HFF-Myc (cell line): Measurements from ENCODE around the gene CAPN15.

Experiments used
- DNase-seq: peaks from one replicate; pipeline ENCODE4 v3.0.0-alpha.2; 2011; ENCODE audit warnings: low read depth; ENCODE audit errors: extremely low read depth
- H3K4me3 ChIP-seq: replicated peaks from 2 replicates; pipeline ENCODE4 v1.5.1; 2011; ENCODE audit warnings: low read depth, mild to moderate bottlenecking, control low read depth, low read length
- TF ChIP-seq, protein P1 (sequence below): IDR thresholded peaks from 2 replicates; pipeline ENCODE4 v1.5.1; 2012; ENCODE audit warnings: mild to moderate bottlenecking, low read depth, low read length, control low read depth; ENCODE audit errors: missing control alignments

The CAPN15 gene

DNA sequence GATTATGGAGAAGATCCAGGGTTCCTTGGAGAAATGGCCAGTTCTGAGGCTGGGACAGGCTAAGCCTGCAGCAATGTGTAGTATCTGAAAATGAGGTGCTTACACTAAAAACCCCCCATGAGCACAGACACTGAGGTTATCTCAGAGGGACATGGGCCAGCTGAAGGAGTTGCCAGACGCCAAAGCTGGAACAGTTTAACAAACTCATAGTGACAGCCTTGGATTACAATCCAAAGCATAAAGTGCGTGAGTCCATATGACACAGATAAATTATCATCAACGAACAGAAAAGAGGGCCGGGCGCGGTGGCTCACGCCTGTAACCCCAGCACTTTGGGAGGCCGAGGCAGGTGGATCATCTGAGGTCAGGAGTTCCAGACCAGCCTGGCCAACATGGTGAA is 11.2 kb upstream of the CAPN15 start:
- TF ChIP-seq, protein P1, sequence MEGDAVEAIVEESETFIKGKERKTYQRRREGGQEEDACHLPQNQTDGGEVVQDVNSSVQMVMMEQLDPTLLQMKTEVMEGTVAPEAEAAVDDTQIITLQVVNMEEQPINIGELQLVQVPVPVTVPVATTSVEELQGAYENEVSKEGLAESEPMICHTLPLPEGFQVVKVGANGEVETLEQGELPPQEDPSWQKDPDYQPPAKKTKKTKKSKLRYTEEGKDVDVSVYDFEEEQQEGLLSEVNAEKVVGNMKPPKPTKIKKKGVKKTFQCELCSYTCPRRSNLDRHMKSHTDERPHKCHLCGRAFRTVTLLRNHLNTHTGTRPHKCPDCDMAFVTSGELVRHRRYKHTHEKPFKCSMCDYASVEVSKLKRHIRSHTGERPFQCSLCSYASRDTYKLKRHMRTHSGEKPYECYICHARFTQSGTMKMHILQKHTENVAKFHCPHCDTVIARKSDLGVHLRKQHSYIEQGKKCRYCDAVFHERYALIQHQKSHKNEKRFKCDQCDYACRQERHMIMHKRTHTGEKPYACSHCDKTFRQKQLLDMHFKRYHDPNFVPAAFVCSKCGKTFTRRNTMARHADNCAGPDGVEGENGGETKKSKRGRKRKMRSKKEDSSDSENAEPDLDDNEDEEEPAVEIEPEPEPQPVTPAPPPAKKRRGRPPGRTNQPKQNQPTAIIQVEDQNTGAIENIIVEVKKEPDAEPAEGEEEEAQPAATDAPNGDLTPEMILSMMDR = no peak
- DNase-seq = no peak
- no peak overlapping the region for H3K4me3 ChIP-seq

DNA sequence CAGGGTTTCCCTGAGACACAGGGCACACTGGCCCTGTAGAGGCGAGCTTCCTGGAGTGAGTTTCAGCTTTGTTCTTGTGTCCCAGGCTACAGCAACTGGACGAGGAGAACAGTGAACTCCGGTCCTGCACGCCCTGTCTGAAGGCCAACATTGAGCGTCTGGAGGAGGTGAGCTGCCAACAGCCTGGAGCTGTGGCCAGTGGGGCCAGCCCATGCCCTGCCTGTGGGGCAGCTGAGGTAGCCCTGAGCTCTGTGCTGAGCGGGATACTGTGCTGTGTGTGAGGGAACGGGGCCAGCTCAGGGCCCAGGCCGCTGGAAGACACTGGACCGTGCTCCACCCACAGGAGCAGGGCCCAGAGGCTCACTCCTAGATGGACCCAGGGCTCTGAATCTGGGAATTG is 8.7 kb upstream of the CAPN15 start:
- TF ChIP-seq, protein P1 = no peak
- DNase-seq = no peak
- H3K4me3 ChIP-seq = no peak overlapping the region

DNA sequence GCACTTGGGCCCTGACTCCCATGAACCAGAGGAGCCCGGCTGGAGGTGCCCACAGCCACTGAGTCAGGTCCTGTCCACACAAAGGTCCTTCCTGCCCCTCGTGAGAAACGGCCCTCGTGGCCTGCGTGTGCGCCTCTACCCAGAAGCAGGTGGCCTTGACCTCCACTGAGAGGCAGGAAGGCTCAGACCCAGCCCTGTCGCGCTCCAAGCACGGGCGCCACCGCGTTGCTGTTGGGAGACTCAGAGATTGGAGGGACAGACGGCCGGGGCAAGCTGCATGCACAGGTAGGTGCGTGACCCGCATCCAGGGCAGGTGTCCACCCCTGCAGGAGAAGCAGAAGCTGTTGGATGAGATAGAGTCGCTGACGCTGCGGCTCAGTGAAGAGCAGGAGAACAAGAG is 8.1 kb upstream of the CAPN15 start:
- DNase-seq = no peak
- no peak overlapping the region for H3K4me3 ChIP-seq
- TF ChIP-seq, protein P1 = no peak

DNA sequence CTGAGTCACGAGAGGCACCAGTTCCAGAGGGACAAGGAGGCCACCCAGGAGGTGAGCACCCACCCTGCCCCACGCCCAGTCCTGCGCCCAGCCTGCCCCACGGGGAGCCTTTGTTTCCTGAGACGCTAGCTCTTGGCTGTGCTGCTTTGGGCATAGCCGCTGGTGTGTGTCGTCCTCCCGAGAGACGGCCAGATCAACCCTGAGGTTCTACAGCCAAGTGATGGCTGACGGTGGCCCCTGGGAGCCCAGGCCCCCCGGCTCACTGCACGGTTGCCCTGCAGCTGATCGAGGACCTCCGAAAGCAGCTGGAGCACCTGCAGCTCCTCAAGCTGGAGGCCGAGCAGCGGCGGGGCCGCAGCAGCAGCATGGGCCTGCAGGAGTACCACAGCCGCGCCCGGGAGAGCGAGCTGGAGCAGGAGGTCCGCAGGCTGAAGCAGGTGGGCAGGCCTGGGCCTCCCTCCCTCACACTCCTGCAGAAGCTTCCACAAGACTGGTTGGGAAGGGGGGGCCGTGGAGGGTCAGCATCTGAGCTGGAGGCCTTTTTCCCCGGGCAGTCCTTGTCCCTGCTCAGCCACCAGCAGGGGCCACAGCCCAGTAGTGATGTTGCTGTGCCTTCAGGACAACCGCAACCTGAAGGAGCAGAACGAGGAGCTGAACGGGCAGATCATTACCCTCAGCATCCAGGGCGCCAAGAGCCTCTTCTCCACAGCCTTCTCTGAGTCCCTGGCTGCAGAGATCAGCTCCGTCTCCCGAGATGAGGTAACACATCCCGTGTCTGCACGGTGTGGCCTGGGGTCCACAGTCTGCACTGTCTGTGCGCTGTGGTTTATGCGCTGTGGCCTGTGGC is 7.4 kb upstream of the CAPN15 start:
- no peak overlapping the region for H3K4me3 ChIP-seq
- DNase-seq = no peak
- TF ChIP-seq, protein P1 = no peak

DNA sequence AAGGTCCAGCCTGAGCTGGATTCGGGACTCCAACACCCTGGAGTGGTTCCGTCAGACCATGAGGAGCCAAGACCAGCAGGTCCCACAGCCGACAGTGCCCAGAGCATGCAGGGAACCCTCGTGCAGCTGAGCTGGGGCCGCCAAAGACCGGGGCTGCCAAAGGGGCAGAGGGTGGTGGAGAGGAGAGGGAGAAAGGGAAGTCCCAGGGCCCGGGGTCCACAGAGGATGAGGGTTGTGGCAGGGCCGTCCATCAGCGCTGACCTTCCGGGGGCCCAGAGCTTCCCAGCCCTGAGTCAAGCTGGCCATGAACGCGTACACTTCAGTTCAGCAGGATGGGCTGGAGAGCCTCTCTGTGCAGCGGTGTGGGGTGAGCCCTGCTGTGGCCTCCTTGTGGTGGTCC is 6.7 kb upstream of the CAPN15 start:
- H3K4me3 ChIP-seq = no peak overlapping the region
- TF ChIP-seq, protein P1 = no peak
- no peak for DNase-seq

DNA sequence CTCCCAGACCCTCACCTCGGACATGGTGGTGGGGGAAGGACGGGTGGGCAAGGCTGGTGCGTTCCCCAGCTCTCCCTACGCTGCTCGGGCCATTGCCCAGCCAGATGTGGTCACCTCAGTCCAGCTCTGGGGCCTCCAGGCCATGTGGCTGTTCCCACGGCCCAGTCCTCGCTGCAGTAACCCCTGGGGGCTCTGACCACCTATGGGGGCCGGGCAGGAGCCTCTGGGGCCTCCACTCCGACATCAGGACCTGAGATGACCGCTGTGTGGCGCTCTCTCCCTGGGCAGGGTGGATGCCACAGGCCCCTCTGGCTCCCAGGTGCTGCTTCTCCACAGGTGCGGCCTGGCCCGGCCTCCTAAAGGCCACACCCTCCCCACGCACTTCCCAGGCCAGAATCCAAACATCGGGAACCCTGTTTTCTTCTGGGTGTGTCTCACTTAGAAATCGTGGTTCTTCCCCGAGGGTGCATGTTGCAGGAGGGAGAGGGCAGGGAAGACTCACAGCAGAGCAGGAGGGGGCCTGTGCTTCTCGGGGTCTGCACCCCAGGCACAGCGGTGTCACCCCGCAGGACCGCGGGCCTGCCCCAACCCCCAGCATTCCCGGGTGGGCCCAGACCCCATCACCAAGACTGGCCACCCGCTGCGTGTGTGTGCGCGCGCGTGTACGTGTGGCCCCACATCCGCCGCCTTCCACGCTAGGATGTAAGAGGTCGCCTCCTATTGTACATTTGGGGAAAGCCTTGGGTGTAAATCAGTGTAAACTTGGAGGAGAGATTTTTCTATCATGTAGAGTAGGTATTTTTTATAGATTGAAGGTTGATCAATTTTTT is 5.9 kb upstream of the CAPN15 start:
- TF ChIP-seq, protein P1 = peak; percentile 2
- DNase-seq = no peak
- no peak overlapping the region for H3K4me3 ChIP-seq
